ENCODE measurements around the gene FUT2.
A peak's percentile ranks its signal among the peaks of the same experiment; 100 is the strongest.
"Not testable (repeated sequence)": the region's sequence is repeated elsewhere in the genome, so short reads cannot be mapped to it uniquely, and the experiment has no call there.

Gene FUT2

GRCh38 chr19:48713864-48714755 lies 18.3 kb downstream of the FUT2 start:
- no peak for TF ChIP-seq CTCF (IDR thresholded peaks at IDR 0.05; ENCODE audit: insufficient read depth, low read depth, low read length, missing control alignments)
- peak; percentile 100 for DNase-seq (ENCODE audit: low read depth)
- H3K4me3 ChIP-seq (ENCODE audit: low read length) = peak overlapping the region; percentile 80

- no peak for TF ChIP-seq CTCF (IDR thresholded peaks at IDR 0.05; ENCODE audit: insufficient read depth, low read depth, low read length, missing control alignments)
- peak overlapping the region; percentile 80 for H3K4me3 ChIP-seq (ENCODE audit: low read length)
- DNase-seq (ENCODE audit: low read depth) = no peak
Measured at GRCh38 chr19:48714759-48715675, 19.2 kb downstream of the FUT2 start.

DNA sequence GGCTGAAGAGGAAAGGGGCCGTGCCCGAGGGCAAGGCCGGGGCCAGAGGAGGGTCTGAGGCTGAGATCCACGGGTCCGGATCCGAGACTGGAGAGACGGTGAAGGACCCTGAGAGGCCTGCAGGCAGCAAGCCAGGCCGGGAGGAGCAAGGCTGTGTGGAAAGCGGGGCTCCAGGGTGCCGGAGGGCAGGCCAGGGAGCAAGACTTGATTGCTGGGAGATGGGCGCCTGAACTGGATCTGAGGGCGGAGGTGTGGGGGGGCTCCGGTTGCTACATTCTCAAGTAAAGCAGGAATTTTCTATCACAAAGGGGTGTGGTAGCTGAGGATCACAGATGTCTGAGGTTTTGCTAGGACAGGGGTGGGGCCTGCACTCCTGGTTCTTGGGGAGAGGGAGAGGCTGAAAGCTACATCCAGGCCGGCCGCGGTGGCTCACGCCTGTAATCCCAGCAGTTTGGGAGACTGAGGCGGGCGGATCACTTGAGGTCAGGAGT lies 20.0 kb downstream of the FUT2 start:
- no peak for DNase-seq (ENCODE audit: low read depth)
- peak overlapping the region; percentile 80 for H3K4me3 ChIP-seq (ENCODE audit: low read length)
- no peak for TF ChIP-seq CTCF (IDR thresholded peaks at IDR 0.05; ENCODE audit: insufficient read depth, low read depth, low read length, missing control alignments)

GRCh38 chr19:48716562-48717291 lies 21.0 kb downstream of the FUT2 start:
- H3K4me3 ChIP-seq (ENCODE audit: low read length) = no peak overlapping the region
- DNase-seq (ENCODE audit: low read depth) = no peak
- TF ChIP-seq CTCF (IDR thresholded peaks at IDR 0.05; ENCODE audit: insufficient read depth, low read depth, low read length, missing control alignments) = no peak

- H3K4me3 ChIP-seq (ENCODE audit: low read length); DNase-seq (ENCODE audit: low read depth): not testable (repeated sequence)
Measured at GRCh38 chr19:48718106-48718505, 22.3 kb downstream of the FUT2 start.

DNA sequence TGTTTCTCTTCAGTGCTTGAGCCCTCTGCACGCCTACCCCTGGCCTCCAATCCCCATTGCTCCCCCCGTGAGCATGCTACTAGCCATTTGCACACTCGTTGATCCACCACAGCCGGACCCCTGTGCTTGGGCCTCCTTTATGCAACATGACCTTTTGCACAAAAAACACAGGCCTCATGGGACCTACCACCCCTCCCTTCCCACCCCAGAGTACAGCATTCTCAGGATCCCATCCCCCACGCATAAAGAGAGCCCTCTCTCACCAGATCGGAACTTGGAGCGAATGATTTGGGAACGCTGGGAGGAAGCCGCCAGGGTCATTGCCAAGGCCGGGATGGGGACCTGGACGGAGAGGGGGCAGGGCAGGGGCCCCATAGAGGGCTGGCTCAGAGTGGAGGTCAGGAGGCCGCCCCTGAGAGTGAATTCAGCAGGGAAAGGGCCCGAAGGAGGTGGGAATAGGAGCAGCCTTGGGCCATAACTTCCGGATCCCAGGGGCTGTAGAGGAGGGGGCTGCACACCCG lies 23.0 kb downstream of the FUT2 start:
- no peak for TF ChIP-seq CTCF (IDR thresholded peaks at IDR 0.05; ENCODE audit: insufficient read depth, low read depth, low read length, missing control alignments)
- no peak overlapping the region for H3K4me3 ChIP-seq (ENCODE audit: low read length)
- no peak for DNase-seq (ENCODE audit: low read depth)

All from epithelial cell of esophagus (primary cell).